Measurements from ENCODE around the gene COPS3.
A peak's percentile ranks its signal among the peaks of the same experiment; 100 is the strongest.

The COPS3 gene

GRCh38 chr17:17214646-17215436 lies 66.2 kb downstream of the COPS3 start:
- no peak for DNase-seq

- DNase-seq, result no peak
Measured at GRCh38 chr17:17213775-17214174, 67.3 kb downstream of the COPS3 start.

- no peak for DNase-seq
Measured at GRCh38 chr17:17207998-17208397, 73.0 kb downstream of the COPS3 start.

GRCh38 chr17:17206913-17207335 lies 74.1 kb downstream of the COPS3 start:
- DNase-seq, result no peak

GRCh38 chr17:17206124-17206912 lies 74.7 kb downstream of the COPS3 start, which contains the start of gene PLD6:
TSS of gene PLD6 (minus strand) at chr17:17206333. CDS start at chr17:17206286, 47 bp downstream.
- DNase-seq, result peak; percentile 75

GRCh38 chr17:17205368-17206123 lies 75.5 kb downstream of the COPS3 start:
- peak; percentile 19 for DNase-seq

- DNase-seq, result no peak
Measured at GRCh38 chr17:17204635-17205231, 76.3 kb downstream of the COPS3 start.

GRCh38 chr17:17204041-17204591 lies 76.9 kb downstream of the COPS3 start:
- DNase-seq, result no peak

GRCh38 chr17:17203173-17203730 lies 77.8 kb downstream of the COPS3 start:
- no peak for DNase-seq

GRCh38 chr17:17201907-17202306 lies 79.1 kb downstream of the COPS3 start:
- no peak for DNase-seq

GRCh38 chr17:17201271-17201670 lies 79.8 kb downstream of the COPS3 start:
- DNase-seq, result no peak

GRCh38 chr17:17200831-17201230 lies 80.2 kb downstream of the COPS3 start:
- no peak for DNase-seq

- no peak for DNase-seq
Measured at GRCh38 chr17:17200311-17200710, 80.7 kb downstream of the COPS3 start.

- no peak for DNase-seq
Measured at GRCh38 chr17:17198281-17198680, 82.8 kb downstream of the COPS3 start.

GRCh38 chr17:17196776-17197175 lies 84.3 kb downstream of the COPS3 start:
- DNase-seq, result no peak
